GM18520 (cell line): ENCODE data around the gene ELP4.

Experiments used
- ATAC-seq: cut with Tn5 transposase; IDR thresholded peaks from one replicate; pipeline ENCODE4 v1.9.1; 2021; ENCODE audit not compliant: unreplicated experiment

ELP4 gene

GRCh38 chr11:31798057-31798553, 288.5 kb downstream of the ELP4 start:
- no peak for ATAC-seq

DNA sequence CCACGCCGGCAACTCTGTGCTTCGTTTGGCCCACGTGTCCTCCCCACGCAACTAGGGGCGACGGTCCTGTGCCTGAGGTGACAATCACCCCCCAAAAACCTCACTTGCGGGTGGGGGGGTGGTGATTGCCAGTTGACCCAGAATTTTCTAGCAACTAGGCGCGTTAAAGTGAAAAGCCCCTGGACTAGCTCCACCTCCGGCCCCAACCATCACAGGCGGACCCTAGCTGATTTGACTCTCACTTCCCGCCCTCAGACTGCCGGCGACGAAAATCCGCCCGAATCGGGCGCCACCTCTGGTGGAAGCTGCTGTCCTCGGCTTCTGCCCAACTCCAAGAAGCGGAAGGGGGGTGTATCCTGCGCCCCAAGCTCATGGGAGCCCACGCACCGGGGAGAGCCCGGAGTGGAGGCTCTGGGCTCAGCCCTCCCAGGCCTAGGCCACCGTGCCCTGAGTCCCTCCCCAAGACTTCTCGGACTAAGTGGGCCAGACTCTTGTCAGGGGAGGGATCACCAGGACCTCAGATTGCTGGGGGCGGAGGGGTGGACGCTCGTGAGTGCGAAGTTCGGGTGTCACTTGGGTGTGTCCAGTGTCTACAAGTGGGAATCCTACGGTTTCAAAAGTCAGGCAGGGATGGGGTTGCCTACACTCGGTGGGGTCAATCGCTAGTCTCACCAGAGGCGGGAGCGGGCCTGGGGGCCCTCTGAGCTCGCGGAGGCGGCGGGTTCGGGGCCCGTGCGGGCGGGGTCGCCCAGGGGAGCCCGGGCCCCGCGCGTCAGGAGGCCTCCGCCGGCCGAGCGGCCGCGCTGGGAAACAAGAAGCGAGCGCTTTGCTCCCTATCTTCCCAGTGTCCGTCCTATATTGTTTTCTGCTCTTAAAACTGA, 289.2 kb downstream of the ELP4 start:
- ATAC-seq: no peak

DNA sequence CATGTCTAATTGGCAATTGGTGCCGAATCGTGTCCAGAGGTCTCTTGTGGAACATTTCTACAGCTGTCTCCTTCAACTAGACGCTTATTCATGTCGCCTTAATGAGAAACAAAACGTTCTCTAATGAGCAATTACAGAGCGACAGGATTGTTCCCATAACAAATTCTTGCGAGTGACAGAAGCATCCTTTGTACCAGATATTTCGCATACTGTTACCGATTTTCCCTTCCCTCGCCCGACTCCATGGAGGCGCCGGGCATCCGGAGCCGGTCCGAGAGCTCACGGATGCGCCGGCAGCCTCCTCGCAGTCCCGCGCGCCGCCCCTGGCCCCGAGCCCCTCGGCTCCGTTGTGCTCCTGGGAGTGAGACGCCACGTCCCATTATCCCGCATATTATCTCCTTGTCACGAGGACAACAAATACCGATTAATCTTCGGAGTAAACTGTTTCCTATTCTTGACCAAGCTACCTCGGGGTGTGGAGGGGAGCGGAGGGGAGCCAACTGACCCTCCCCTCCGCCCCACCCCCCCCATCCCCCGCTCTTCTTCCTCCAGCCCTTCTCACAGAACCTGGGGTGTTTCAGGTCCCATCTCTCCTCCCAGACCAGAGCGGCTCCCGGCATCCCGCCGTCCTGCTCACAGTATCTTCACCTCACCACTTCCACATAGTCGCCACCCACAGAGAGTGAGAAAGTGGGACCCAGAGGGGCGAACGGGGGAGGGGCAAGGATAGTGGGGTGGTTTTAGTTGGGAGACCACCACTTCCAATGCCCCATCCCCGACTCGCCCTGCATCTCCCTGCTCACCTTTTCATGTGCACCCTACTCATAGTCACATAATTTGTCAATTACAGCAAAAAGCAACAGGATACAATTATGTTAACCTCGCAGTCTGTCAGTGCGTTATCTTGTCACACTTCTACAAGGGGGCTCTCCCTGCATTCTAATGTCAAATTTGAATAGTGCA, 290.1 kb downstream of the ELP4 start:
- ATAC-seq: no peak

DNA sequence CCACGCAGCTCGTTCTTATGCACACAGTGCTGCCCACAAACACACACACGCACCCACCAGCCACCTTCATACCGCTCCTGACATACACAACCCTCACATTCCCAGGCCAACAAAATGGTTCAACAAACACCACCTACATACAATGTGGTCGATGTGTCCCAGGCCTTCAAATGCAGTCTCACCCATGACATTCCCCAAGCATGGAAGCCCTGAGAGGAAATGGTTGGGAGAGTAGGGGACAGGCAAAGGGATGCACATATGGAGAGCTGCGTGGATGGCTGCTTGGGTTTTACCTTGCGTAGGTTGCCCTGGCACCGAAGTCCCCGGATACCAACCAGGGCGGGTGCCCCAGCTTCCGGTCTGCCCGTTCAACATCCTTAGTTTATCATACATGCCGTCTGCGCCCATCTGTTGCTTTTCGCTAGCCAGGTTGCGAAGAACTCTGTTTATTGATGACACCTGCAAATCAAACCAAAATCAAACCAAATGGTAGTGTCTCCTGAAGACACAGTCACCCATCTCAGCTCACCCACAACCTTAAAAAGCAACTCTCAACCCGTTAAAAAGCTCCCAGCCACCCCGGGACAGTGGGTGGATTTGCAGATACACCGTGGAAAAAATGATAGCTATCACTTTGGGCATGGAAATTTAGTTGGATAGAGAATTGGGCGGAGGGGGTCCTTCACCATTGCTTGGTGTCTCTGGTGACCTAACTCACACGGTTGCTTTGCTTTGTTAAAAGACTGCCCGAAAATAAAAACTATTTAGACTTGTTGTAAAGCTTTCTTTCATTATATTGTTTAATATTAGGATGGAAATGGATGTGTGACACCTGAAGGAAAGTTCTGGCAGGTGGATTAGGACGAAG, 291.1 kb downstream of the ELP4 start:
- no peak for ATAC-seq

DNA sequence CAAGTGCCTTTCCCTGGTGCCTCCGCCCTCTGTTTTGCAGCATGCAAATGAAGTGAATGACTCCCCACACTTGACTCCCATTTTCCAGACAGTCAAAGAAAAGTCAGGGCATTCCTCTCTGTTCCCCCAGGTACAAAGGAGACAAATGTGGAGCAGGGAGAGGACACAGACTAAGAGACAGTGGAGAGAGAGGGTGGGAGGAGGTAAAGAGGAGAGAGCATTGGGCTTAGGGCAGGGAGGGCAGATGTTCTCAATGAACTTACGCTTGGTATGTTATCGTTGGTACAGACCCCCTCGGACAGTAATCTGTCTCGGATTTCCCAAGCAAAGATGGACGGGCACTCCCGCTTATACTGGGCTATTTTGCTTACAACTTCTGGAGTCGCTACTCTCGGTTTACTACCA, 291.7 kb downstream of the ELP4 start:
- no peak for ATAC-seq

DNA sequence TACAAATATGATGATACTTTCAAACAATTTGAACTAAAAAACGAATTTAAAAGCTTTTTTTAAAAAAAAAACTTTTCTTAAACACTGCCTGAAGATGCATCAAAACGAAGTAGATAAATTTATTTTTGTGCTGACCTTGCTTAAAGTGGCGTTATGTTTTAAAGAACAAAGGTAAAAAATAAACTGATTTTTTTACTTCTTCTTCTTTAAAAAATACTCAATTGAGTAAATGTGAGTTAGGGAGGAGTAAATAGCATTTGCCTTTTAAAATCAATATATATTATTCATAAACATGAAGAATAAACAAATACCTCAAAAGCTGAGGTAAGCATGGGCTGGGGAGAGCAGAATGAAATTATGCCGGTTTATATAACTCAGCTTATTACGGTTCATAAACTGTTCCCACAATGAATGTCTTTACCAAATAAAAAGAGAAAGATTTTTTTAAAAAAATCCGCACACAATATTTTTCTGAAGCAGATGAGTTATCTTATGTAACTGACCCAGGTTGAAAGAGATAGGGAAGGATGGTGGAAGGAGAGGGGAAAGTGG, 292.5 kb downstream of the ELP4 start:
- ATAC-seq: no peak

- no peak for ATAC-seq
Measured at GRCh38 chr11:31802609-31802989, 293.0 kb downstream of the ELP4 start.

DNA sequence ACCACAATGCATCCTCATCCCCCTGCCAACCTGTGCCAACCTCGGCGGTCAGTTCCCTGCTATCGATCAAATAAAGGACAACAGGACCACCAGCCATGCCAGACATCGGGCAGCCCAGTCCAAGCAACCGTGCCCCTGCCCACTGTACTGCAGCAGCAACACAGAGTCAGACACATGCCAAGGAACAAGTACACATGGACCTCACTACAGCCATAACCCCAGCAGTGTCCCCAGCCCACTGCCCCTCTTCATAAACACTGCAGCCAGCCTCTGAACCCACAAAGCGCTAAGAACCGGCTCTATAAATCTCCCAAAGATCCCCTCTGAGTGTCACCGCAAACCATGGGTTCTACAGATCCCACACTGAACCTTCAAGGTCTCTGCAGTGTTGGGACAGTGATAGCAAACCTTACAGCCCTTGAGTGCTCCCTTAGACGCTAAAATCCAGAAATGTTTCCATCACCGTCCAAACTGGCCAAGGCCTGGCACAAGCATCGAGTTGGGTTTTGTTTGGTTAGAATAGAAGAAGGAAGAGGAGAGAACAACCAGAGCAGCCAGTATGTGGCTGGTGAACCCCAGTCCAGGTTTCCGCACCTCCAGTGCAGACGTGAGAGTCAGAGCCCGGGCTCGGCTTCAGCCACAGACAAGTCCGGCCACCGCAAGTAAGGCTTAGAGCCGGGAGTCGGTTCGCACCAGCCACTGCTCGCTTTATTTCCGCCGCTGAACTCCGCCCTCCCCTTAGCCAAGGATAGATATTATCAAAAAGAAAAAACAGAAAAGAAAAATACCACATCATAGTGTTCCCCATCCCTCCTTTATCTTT, 293.6 kb downstream of the ELP4 start:
- ATAC-seq: no peak

GRCh38 chr11:31803813-31804311, 294.3 kb downstream of the ELP4 start:
- no peak for ATAC-seq

DNA sequence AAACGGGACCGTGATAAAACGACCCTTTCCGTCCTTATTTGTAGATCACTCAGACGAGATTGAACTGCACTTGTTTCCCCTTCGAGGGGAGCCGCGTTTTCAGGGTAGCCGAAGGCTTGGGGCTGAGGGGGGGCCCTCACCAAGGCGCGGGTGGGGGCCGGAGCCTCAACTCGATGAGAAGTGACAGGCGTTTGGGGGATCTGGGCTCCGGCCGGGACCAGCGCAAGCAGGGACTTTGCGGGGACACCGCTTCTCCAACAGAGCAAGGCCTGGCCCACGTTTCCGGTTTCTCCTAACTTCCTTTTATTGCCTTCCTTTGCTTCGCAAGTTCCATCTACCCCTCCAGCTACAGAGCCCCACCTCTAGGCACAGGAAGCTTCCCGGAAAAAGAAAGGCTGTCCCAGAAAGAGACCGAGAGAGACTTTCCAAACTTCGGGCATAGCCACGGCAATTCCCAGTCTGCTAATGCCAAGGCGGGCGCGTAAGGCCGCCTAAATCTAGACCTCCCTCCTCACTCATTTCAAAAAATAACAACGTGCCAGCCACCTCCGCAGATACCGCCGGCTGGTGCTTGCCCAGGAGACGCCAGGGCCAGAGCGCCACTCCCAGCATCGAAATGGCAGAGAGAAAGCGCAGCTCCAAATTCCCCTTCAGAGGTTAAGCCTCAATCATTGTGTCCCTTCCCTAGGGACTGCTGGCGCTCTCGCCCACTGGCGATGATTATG, 294.9 kb downstream of the ELP4 start:
- no peak for ATAC-seq

GRCh38 chr11:31805037-31805628, 295.6 kb downstream of the ELP4 start:
- no peak for ATAC-seq

DNA sequence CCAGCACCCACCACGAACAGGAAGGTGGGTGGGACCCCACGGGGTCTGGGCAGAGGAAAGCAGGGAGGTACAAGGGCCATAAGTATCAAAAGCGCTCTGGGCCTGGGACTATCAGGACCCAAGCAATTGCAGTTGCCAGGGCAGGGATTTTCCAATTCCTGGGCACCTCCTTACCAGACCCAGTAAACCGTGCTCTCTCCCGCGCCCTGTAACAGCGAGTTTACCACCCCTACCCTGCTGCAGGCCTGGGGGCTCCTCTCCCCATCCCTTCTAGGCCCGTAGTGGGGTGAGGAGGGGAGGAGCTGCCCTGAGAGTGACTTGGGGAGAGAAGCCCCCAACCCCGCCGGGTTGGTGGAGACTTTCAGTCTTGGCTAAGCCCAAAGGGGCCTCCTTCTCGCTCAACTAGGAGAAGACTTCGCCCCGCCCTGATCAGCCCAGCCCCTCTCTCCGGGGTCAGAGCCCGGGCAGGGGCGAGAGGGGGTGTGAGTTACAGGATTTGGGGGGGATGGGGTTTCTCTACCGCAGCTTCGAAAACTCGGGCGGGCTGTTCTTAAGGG, 296.1 kb downstream of the ELP4 start:
- ATAC-seq: no peak

DNA sequence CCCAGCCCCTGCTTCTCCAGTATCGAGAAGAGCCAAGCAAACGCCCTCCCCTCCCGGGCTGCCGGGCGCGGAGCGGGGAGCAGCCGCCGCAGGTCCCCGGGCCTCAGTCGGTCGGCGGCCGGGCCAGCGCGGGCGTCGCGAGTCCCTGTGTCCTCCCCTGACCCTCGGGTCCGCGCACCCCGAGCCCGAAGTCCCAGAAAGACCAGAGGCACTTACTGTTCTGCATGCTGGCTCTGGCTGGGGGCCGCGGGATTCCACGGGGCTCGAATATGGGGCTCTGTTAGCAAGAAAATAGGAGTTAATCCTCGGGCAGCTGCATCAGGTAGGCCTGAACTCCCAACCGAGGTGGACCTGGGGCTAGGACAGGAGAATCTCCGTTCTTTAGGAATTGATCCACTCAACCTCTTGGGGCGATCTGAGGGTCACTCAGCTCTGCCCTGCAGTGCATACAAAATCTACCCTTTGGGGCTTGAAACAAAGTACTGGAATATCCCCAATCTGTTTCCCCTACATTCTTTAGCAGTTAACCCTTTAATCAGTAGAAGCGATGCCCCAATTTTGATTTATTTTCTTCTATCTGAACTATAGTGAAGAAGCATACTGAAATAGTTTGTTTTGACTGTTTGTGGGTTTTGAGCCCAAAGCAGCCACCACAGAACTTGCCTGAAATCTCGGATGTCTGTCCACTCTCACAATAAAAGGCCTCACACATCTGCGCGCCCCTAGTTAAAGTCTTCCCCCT, 296.8 kb downstream of the ELP4 start:
- no peak for ATAC-seq

GRCh38 chr11:31806928-31807798, 297.6 kb downstream of the ELP4 start:
- ATAC-seq: no peak

DNA sequence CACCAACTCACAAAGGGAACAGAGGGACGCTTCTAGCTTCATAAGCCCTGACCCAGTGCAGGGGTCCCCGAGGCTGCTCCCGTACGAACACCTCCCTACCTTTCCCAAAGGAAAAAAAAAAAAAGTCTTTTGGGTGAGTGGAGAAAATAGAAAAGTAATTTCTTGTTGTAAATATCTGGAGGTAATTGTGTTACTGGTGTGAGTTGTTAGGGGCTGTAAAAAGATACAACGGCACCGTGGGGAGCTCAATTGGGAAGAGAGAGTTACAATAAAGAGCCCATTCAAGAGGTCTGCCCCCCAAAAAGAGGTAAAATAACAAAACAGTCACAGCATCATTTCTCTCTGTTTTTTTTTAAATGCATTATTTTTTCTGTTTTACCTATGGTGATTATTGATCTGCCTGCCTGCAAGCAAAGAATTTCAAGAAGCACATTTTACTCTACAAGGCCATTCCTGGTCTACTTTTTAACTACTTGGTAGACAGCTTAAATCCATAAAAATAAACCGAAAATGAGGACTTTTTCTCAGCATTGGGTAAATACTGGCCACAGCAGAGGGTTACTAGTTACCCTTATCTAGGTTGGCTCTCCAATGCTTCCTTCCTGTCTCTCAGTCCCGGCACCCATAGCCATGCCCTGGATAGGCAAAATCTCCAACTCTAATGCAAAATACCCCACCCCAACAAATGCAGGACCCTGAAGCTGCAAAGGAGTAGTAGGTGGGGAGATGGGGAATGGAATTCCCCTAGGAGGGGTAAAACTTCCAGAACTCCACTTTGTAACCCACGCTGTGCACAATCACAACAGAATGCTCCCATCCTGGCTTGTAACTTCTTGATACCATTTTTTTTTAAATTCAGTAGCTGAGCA, 298.5 kb downstream of the ELP4 start:
- ATAC-seq: no peak
